GM23338 (cell line): ENCODE data around the gene EPAS1.

ENCODE experiments used
- CREB1 ChIP-seq: fragments of 250-450 bp; sonication (Bioruptor Pico); IDR thresholded peaks from 2 replicates; pipeline ENCODE4 v1.5.0; 2020; ENCODE audit warnings: low read depth, mild to moderate bottlenecking, moderate library complexity
- CTCF ChIP-seq, 2 experiments: fragments of 200-600 bp in 1 of 2; sonication (generic) in 1 of 2; conservative IDR thresholded peaks; 2 replicates each; pipeline versions ENCODE4 v1.5.1 to v1.6.1; 2016 to 2017; ENCODE audit warnings: antibody characterized with exemption in 2 of 2, low read depth in 2 of 2, mild to moderate bottlenecking in 2 of 2, moderate library complexity in 1 of 2
- EZH2 ChIP-seq: fragments of 200-600 bp; sonication (generic); IDR thresholded peaks from one replicate; pipeline ENCODE4 v1.8.0; 2017; ENCODE audit warnings: antibody characterized with exemption, mild to moderate bottlenecking, low read depth; ENCODE audit not compliant: unreplicated experiment
- JUNB ChIP-seq: IDR thresholded peaks from one replicate; pipeline ENCODE4 v1.6.1; 2016; ENCODE audit warnings: antibody characterized with exemption; ENCODE audit not compliant: unreplicated experiment
- NANOG ChIP-seq: IDR thresholded peaks from 2 replicates; pipeline ENCODE4 v1.6.1; 2016; ENCODE audit warnings: antibody characterized with exemption, borderline replicate concordance
- POLR2AphosphoS5 ChIP-seq: IDR thresholded peaks from 2 replicates; pipeline ENCODE4 v1.6.1; 2016; ENCODE audit warnings: antibody characterized with exemption, low read depth
- ZNF331 ChIP-seq: fragments of 250-450 bp; sonication (Bioruptor Pico); IDR thresholded peaks from 2 replicates; pipeline ENCODE4 v1.5.0; 2020; ENCODE audit warnings: low read depth, mild to moderate bottlenecking, moderate library complexity

GRCh38 chr2:46293466-46293865 lies 3.7 kb upstream of the EPAS1 start:
- no peak for TF ChIP-seq CTCF (conservative IDR thresholded peaks at IDR 0.05; ENCODE audit: low read depth in 2 of 2)
- TF ChIP-seq NANOG, result no peak
- TF ChIP-seq CREB1 (CRISPR knock-in tag), result no peak
- TF ChIP-seq ZNF331, result no peak
- no peak for TF ChIP-seq EZH2
- no peak for TF ChIP-seq POLR2AphosphoS5
- no peak for TF ChIP-seq JUNB
